COLO829 (cell line): ENCODE results near the gene AGK.
"Not testable (repeated sequence)": the region's sequence is repeated elsewhere in the genome, so short reads cannot be mapped to it uniquely, and the experiment has no call there.

Source experiments
- DNase-seq: peaks from one replicate; pipeline ENCODE4 v3.0.0; 2012; ENCODE audit warnings: low spot score

Gene AGK

DNA sequence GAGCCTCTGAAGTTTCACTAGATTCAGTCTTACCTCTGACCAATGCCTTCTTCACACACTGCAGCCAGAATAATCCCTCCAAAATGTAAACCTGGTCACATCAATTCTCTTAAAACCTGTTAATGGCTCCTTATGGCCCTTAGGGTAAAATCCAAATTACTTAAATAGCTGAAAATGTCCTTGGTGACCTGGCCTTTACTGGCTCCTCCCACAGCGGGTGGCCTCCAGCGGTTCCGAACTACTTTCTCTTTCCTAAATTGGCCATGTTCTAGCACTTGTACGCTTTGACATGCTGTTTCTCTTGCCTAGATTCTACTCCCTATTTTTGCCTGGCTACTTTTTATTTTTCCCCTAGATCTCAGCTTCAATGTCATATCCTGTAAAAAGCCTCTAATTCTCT, 36.1 kb downstream of the AGK start:
- DNase-seq: no peak

DNA sequence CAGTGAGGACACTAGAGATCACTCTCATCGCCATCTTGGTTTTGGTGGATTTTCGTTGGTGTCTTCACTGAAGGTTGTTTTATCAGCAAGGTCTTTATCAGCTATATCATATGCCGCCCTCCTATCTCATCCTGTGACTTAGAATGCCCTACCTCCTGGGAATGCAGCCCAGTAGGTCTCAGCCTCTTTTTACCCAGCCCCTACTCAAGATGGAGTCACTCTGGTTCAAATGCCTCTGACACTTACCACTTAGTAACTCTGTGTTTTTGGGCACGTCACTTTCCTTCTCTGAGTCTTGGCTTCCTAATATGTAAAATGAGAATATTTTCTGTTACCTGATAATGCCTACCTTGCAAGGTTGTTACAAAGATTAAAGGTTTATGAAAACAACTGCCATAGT, 37.7 kb downstream of the AGK start:
- DNase-seq: no peak

DNA sequence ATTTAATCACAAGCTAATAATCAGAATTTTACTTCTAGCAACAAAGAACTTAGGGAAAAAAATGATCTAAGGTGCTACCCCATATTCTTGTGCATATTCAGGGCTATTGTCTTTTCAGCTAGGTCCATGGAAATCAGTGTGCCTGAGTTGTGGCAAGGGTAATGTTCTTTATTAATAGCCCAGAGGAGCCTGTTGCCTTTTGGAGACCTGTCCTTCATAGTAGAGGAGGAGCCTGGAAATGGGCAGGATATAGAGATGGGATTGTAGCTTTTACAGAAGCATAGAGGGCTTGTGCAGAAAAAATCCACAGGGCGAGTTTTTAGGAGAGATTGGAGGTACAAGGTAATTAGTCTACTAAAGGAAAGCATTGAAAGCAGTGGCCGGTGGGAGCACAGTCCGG, 38.9 kb downstream of the AGK start:
- DNase-seq: no peak

DNA sequence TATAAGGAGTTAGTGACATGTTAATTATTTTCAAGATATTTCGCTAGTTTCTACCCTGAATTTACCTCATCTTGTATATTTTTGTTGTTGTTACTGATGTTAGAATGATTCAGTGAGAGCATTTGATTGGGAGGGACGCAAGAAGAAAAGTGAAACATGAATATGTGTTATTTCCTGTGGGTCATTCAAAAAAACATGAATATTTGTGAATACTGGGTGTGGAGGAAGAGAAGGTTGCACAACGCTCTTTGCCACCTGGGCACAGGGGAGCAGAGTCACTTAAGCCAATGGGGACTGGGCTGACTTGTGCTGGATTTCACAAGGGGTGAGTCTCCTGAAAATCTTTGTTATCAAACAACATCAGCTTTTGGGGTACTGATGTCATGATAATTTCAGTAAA, 39.5 kb downstream of the AGK start:
- no peak for DNase-seq

DNA sequence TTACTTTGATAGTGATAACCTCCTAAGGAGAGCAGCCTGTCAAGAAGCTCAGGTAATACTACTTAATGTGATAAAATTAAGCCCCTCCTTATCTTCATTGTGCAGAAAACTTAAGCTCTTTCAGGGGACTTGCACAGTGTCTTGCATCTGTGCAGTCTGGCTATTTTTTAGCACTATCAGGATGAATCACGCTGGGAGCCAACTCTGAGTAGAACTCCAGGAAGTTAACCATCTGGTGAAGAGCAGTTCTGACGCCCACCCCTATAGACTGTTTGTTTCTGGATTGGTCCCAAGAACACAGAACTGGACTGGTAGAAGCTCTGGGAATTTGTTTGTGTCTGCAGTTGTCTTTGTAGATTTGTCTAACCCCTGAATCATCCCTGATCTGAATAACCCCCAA, 41.9 kb downstream of the AGK start:
- DNase-seq: no peak

DNA sequence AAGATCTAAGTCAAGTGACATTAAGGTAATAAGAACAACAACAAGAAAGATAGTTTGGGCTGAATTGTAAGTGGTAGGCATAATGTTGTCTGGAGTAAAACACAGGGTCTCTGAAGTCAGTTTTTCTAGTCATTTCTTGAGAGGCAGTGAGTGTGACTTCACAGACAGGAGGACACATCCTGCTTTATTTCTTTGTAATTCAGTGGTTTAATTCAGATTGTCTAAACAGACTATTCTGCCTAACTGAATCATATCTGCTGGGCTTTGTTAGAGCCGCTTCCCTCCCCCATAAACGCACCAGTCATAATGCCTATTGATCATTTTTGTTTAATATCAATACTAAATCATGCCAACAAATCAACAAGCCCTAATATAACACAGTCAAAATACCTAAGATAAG, 46.8 kb downstream of the AGK start:
- no peak for DNase-seq

DNA sequence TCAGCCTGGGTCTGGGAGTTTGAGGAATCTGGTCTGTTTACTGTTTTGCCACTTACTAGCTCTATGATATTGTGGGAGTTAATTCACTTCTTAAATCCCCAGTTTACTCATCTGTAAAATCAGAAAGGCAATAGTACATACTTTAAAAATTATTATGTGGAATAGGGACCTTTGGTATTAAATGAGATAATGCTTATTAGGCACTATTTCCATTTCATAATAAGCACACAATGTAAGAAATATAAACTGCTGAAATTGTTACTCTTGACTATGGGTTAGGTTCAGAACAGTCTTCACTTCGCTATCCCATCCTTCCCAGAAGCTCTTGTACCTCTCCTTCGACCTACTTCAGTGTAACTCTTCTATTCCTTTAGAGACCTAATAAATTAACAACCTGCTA, 47.2 kb downstream of the AGK start:
- no peak for DNase-seq

DNA sequence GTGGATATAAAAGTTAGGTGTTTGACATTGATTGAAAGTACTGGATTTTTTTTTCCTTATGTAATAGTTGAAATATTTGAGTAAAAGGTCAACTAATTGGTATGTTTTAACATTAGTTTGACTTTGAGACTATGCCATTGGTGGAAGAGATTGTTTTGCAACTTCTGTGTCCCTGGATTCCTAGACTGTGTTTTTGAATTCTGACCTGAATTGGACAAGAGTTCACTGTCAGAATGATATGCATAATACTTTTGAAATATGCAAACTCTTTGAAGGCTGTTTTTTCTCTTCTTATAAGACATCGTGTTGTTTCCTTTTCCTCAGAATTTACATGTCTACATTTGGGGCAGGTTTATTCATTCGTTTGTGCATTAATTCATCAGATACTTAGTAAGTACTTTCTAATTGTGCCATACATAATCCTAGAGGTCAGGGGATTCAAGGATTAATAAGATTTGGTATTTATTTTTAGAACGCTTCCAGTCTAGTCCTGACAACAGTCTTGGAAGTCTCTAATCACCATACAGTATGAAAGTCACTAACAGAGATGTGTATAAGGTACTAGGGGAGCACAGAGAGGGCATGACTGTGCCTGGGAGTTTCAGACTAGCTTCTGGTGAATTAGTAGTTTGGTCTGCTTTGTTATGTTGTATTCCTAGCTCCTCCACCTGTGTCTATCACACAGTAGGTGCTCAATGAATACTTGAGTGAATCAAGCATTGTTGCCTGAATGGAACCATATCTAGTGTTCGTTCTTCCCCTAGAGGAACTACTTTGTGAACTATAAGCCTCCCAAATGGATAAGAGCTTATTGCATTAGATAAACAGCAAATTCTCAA, 49.2 kb downstream of the AGK start:
- DNase-seq: no peak

DNA sequence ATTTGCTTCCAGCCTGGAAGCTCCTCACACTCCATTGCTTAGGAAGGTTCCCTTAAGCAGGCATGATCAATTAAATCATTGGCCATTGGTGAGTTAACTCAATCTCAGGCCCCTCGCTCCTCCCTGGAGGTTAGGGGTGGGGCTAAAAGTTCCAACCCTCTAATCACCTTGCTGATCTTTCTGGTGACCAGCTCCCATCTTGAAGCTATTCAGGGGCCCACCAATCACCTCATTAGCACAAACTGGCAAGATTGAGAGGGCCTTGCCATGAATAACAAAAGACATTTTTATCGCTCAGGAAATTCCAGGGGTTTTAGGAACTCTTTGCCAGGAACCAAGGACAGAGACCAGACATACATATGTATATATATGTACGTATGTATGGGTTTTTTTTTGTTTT, 58.4 kb downstream of the AGK start:
- DNase-seq: no peak

DNA sequence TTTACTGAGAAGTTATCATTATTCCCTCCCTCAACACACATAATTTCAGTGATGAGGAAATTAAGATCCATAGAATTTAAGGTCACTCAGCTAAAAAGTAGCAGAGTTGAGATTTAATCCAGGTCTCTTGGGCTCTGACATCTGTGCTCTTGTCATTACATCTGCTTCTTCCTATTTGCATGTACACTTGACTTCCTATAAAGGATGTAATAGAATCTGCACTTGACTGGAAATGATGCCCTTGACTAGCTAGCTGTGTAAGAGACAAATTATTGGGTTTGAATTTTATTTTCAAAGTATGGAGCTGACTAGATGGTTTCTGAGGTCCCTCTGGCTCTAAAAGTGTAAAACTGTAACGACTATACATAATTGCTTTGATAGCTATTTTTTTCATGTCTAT, 59.5 kb downstream of the AGK start:
- no peak for DNase-seq

DNA sequence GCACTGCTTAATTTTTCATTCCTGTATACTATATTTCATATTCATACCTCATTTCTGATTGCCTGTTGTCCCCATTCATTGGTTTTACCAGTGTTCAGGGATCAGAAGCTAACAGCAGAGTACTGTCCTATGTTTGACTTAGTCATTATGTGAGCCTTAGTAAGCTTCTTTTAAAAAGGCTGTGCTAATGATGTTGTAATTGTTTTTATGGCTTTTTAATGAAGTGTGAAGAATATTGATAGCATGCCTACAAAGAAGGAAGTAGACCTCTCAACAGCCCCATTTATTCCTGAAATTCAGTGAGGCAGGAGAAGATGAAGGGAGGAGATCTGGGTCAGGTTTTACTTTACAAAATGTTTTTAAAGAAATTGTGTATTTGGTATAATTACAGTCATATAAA, 61.7 kb downstream of the AGK start:
- no peak for DNase-seq

DNA sequence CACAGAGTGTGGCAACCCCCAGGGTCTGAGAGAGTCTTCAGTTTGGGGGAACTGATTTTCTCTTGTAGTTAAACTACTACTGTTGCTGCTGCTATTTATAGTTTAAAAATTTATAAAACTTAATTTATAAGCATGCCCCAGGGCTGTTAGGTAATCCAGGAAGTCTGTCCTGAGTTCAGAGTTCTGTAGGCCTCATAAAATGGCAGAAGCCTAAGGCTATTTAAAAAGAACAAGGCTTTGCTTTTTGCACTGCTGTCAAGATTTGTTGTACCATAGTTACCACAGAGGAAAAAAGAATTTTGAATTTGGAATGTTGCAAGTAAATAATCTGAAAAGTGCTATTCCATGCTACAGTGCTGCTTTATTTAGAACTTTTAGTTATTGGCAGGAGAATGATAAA, 66.1 kb downstream of the AGK start:
- DNase-seq: peak; percentile 74

DNA sequence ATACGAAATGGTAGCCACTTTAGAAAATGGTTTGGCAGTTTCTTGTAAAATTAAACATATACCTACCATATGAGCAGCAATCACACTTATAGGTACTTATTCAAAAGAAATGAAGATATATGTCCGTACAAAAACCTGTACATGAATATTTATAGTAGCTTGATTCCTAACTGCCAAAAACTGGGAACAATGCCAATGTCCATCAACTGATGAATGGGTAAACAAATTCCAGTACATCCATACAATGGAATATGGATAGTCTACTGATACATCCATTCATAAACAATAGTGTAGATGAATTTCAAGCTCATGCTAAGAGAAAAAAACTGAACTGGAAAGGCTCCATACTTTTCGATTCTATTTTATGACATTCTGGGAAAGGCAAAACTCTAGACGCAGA, 68.5 kb downstream of the AGK start:
- no peak for DNase-seq

DNA sequence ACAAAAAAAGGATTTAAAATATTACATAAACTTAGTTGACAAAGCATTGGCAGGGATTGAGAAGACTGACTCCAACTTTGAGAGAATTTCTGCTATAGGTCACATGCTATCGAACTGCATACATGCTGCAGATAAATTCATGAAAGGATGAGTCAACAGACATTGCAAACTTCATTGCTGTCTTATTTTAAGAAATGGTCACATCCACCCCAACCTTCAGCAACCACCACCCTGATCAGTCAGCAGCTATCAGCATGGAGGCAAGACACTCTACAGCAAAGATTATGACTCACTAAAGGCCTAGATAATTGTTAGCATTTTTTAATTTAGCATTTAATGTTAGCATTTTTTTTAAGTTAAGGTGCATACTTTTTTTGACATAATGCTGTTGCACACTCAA, 73.6 kb downstream of the AGK start:
- DNase-seq: no peak

DNA sequence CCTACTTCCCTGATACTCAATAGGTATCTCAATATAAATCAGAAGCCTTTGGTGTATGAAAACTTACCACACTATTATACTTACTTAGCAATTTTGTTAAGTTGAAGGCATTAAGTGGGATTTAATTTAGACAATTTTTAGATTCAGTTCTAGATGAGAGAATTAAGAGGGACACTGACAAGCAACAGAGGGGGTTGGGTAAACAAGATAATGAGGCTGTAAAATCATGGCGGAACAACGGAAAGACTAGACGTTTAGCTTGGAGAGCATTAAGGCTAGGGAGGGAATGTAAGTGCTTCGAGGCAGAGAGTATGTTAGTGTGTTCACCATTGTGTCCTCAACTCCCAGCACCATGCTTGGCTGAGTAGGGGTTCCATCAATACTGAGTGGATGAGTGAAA, 79.4 kb downstream of the AGK start:
- DNase-seq: no peak

DNA sequence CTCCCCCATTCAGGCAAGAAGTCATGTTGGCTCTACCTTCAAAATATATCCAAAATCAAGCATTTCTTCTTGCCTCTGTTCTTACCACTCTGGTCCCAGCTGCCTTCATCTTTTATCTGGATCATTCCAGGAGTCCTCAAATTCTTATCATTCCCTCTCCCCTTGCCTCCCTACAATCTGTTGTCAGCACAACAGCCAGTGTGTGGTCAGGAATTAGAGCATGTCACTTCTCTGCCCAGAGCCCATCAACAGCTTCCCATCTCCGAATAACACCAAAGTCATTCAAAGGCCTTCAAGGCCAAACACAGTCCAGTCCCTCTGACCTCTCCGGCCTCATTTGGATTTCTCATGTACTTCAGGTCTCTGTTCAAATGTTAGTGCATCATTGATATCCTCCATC, 80.3 kb downstream of the AGK start:
- DNase-seq: no peak

DNA sequence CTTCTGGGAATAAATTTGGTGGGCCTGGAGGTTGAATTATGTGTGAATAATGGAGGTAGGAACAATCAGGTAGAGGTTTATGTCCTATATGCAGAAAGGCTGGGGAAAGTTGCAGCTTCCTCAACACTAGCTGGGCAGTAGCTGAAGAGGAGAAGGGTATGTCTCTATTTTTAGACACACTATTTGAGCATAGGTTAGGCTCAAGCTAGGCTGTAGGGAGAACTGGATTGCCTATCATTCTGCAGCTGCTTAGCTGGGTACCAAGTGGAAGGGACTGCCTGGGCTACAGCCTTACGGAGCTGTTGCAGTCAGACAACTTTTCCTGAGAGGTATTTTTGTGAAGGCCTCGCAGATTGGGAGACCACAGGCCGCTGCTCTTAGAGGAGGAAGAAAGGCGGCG, 82.9 kb downstream of the AGK start:
- DNase-seq: no peak

DNA sequence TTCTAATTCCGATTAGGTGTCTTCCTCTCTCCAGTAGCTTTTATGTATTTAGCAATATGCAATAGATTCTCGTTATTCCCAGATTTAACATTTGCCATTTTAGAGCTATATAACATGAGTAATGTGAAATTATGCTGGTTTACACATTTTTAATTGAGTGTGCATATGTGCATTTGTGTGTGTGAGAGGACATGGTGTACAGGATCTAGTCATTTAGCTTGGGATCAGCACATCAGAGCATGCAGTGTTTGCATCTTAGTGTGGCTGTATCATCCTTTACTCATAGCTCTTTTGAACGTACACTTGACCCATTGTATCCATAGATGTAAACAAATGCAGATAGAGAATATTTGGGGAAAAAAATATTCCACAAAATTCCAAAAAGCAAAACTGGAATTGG, 84.8 kb downstream of the AGK start:
- DNase-seq: no peak

DNA sequence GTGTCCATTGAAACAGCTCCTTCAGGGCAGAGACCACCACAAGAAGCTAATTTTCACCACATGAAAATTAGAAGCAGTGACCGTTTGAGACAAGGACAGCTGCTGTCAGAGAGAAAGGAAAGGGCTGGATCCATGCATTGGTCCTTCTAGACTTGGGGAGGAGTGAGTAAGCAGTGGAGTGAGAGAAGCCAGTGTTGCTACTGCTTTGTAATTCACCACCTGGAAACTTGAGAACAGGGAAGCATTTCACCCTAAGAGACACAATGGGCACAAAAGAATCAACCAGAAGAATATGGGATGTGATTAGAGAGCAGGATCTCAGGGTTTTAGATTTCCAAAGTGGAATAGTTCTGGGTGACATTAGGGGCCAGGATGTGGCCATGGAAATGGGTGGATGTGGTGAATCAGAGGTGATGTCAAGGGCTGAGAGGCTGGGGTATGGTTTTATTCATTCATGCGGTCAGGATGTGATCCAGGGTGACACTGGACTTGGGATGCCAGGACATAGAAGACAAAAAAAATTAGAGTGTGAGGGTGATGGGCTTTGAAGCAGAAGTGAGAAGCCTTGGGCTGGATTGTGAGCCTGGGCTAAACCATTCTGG, 89.1 kb downstream of the AGK start:
- DNase-seq: no peak

DNA sequence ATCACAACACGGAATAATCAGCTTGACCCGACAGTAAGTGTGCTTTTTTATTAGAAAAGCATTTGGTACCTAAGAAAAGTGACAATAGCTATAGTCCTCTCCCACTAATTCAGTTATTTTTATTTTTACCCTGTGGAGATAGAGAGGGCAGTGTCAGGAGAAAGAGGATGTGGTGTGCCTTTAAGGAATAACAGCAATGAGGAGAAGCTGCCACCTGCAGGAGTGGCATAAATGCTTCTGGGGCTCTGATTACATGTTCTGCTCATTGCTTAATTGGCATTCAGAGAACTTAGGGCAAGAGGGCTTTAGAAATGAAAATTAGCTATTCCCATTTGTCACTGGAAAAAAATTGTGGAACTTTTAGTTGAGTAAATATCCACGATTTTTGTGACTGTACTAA, 90.7 kb downstream of the AGK start:
- DNase-seq: no peak

DNA sequence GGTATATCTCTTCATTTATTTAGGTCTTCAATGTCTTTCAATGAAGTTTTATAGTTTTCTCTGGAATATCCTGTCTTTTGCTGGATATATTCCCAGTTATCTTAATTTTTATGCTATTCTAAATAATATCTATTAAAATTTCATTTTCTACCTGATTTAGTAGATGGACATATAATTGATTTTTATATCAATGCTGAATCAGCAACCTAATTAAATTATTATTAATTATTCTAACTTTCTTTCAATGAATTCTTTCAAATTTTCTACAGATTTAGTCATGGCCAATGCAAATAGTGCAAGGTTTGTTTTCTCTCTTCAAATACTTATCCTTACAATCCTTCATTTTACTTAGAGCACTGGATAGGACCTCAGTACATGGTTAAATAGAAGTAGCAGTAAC, 94.0 kb downstream of the AGK start:
- no peak for DNase-seq

DNA sequence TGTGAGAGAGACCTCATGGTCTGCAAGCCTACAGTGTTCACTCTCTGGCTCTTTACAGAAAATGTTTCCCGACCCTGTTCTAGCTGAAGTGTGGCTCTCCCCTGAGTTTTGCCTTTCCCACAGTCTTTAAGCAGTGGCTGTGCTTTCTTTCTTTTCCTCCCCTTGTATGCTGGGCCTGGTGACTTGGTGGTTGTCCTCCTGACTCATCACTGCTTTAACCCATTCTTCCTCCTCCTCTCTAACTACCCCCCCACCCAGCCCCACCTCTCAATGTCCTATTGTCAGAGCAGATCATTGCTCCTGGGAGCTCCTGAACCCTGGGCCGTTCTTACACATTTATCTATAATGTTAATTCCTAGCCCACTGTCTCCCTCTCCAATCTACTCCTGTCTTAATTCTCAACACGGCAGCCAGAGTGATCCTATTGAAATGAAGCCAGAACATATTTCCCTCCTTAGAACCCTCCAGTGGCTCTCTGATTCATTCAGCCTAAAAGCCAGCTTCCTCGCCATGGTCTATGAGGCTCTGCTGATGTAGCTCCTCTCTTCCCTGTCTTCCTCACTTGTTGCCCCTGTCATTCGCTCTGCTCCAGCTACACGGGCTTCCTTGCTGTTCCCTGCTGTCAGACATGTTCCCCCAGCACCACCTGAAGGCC, 95.7 kb downstream of the AGK start:
- no peak for DNase-seq

DNA sequence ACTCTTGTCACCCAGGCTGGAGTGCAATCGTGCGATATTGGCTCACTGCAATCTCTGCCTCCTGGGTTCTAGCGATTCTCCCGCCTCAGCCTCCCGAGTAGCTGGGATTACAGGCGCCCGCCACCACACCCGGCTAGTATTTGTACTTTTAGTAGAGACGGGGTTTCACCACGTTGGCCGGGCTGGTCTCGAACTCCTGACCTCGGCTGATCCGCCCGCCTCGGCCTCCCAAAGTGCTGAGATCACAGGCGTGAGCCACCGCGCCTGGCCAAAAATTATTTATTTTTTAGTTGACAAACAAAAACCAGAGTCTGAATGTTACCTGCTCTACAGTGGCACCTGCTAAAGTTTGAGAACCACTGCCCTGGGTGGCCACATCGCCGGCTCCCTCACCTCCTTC, 96.5 kb downstream of the AGK start:
- not testable (repeated sequence) for DNase-seq
